ENCODE measurements around the gene ZSCAN12. TPM values are rescaled to one million over a fixed set of nuclear protein-coding genes. Genes with fewer than 3 reads are reported as not detected.
A peak's percentile ranks its signal among the peaks of the same experiment; 100 is the strongest.

Gene ZSCAN12
- total and polyA plus RNA-seq, 2 of the 13 experiments (the other 11 are each of a cell fraction or from before 2014, with no cell fraction given), result 2.8 to 8.9 TPM

GRCh38 chr6:28349892-28350737 lies 49.4 kb downstream of the ZSCAN12 start, which contains the start of gene ZKSCAN3 (continued):
- TF ChIP-seq ZNF451 (CRISPR knock-in tag; IDR thresholded peaks at IDR 0.05) (0 out of 2 replicates have a peak, but pooled peaks have one; percentile 33), SNAPC2 (CRISPR knock-in tag; IDR thresholded peaks at IDR 0.05) (peak; percentile 37; the same call in 1 of the 2 replicates), ZNF878 (CRISPR knock-in tag; IDR thresholded peaks at IDR 0.05) (0 out of 2 replicates have a peak, but pooled peaks have one; percentile 55), HIVEP1 (CRISPR knock-in tag; IDR thresholded peaks at IDR 0.05) (peak; percentile 87), ZNF788 (CRISPR knock-in tag; IDR thresholded peaks at IDR 0.05; ENCODE audit: borderline replicate concordance) (peak; percentile 67; the same call in 1 of the 2 replicates), TBX2 (CRISPR knock-in tag; IDR thresholded peaks at IDR 0.05; ENCODE audit: borderline replicate concordance) (peak; percentile 80; the same call in 1 of the 2 replicates), ZFAT (CRISPR knock-in tag; conservative IDR thresholded peaks at IDR 0.05) (no peak), IKZF5 (CRISPR knock-in tag; IDR thresholded peaks at IDR 0.05) (peak; percentile 93), ZNF616 (CRISPR knock-in tag; IDR thresholded peaks at IDR 0.05; ENCODE audit: low read depth) (0 out of 2 replicates have a peak, but pooled peaks have one; percentile 69), HMG20B (CRISPR knock-in tag; conservative IDR thresholded peaks at IDR 0.05) (no peak; the same call in 1 of the 2 replicates), REXO4 (CRISPR knock-in tag; IDR thresholded peaks at IDR 0.05; ENCODE audit: borderline replicate concordance) (no peak), ZNF83 (CRISPR knock-in tag; IDR thresholded peaks at IDR 0.05; ENCODE audit: borderline replicate concordance) (0 out of 2 replicates have a peak, but pooled peaks have one; percentile 37), FOXA3 (CRISPR knock-in tag; IDR thresholded peaks at IDR 0.05) (peak; percentile 15), SALL2 (CRISPR knock-in tag; IDR thresholded peaks at IDR 0.05) (peak; percentile 64; the same call in 1 of the 2 replicates), CBFB (CRISPR knock-in tag; IDR thresholded peaks at IDR 0.05) (peak; percentile 64; the same call in 1 of the 2 replicates), ZNF512 (CRISPR knock-in tag; IDR thresholded peaks at IDR 0.05) (no peak; the same call in 1 of the 2 replicates), ZNF776 (CRISPR knock-in tag; IDR thresholded peaks at IDR 0.05) (peak; percentile 52; the same call in 1 of the 2 replicates), KLF16 (CRISPR knock-in tag; IDR thresholded peaks at IDR 0.05) (peak in 1 of 2 experiments; percentile 89; a peak in 2 of 4 replicates), MED13 (CRISPR knock-in tag; IDR thresholded peaks at IDR 0.05) (no peak; the same call in 1 of the 2 replicates), HOXA3 (CRISPR knock-in tag; IDR thresholded peaks at IDR 0.05) (peak; percentile 69; the same call in 1 of the 2 replicates), NFE2L1 (CRISPR knock-in tag; IDR thresholded peaks at IDR 0.05; ENCODE audit: borderline replicate concordance) (no peak), ELK4 (CRISPR knock-in tag; IDR thresholded peaks at IDR 0.05; ENCODE audit: borderline replicate concordance) (no peak), NR2F6 (IDR thresholded peaks at IDR 0.05) (peak; percentile 37; the same call in 1 of the 2 replicates), NR2F6 (CRISPR knock-in tag; IDR thresholded peaks at IDR 0.05) (0 out of 2 replicates have a peak, but pooled peaks have one; percentile 30), PCBP1 (IDR thresholded peaks at IDR 0.05; ENCODE audit: borderline replicate concordance, low read depth, low read length) (0 out of 2 replicates have a peak, but pooled peaks have one; percentile 59), ZFP36 (IDR thresholded peaks at IDR 0.05; ENCODE audit: borderline replicate concordance, low read depth, low read length, partially characterized antibody) (no peak)

All from HepG2 (cell line).